Suprapubic skin (tissue), 4 donors: ENCODE data around the gene KRT6A. TPM values are rescaled to one million over a fixed set of nuclear protein-coding genes. Genes with fewer than 3 reads are reported as not detected.
A peak's percentile ranks its signal among the peaks of the same experiment; 100 is the strongest.

Experiments
- DNase-seq, 2 donors: peaks; one replicate each; pipeline ENCODE4 v3.0.0-alpha.2; 2019; ENCODE audit warnings: low spot score in 2 of 2
- H3K27ac ChIP-seq: fragments of 200-600 bp; sonication (generic); one replicate; pipeline ENCODE4 v1.5.1; 2019
- H3K27me3 ChIP-seq: fragments of 200-600 bp; sonication (generic); one replicate; pipeline ENCODE4 v1.5.1; 2019
- H3K36me3 ChIP-seq: fragments of 200-600 bp; sonication (generic); one replicate; pipeline ENCODE4 v1.5.1; 2019
- H3K4me1 ChIP-seq: fragments of 200-600 bp; sonication (generic); one replicate; pipeline ENCODE4 v1.5.1; 2019
- H3K4me3 ChIP-seq: fragments of 200-600 bp; sonication (generic); one replicate; pipeline ENCODE4 v1.5.1; 2019; ENCODE audit warnings: mild to moderate bottlenecking
- H3K9me3 ChIP-seq: fragments of 200-600 bp; sonication (generic); one replicate; pipeline ENCODE4 v1.5.1; 2019
- CTCF ChIP-seq, 2 donors: fragments of 200-600 bp in 1 of 2; fragments of 450-650 bp in 1 of 2; sonication (generic) in 1 of 2; IDR thresholded peaks; one replicate each; pipeline ENCODE4 v1.5.1; 2016 to 2019; ENCODE audit warnings: antibody characterized with exemption in 2 of 2, mild to moderate bottlenecking in 1 of 2, moderate library complexity in 1 of 2
- EP300 ChIP-seq: sonication (generic); formaldehyde crosslinking; IDR thresholded peaks from one replicate; pipeline ENCODE4 v1.6.1; 2017; ENCODE audit warnings: antibody characterized with exemption
- POLR2A ChIP-seq, 2 donors: fragments of 450-650 bp; IDR thresholded peaks; one replicate each; pipeline ENCODE4 v1.6.1; 2017; ENCODE audit warnings: antibody characterized with exemption in 2 of 2, mild to moderate bottlenecking in 2 of 2, moderate library complexity in 2 of 2
- POLR2AphosphoS5 ChIP-seq, 3 donors: sonication (generic); formaldehyde crosslinking; IDR thresholded peaks; one replicate each; pipeline ENCODE4 v1.6.1; 2017; ENCODE audit warnings: antibody characterized with exemption in 3 of 3
- WGBS: methylation state at CpG from one replicate; pipeline ENCODE4 v1.1.5; 2018; 5-methylcytosine and 5-hydroxymethylcytosine counted together
- total RNA-seq, 4 donors: library from RNA; depleted of rRNA; stranded (reverse); fragments of >200 nt; gene quantifications; one replicate each; pipeline ENCODE4 v1.1.0, GENCODE V29; 2016

Gene KRT6A
- total RNA-seq, result 1,000 to 10,000 TPM in 1 of 4 donors, 100 to 1,000 TPM in 2, 10 to 100 TPM in 1; 57.7 to 1,258 (median 594) TPM

DNA sequence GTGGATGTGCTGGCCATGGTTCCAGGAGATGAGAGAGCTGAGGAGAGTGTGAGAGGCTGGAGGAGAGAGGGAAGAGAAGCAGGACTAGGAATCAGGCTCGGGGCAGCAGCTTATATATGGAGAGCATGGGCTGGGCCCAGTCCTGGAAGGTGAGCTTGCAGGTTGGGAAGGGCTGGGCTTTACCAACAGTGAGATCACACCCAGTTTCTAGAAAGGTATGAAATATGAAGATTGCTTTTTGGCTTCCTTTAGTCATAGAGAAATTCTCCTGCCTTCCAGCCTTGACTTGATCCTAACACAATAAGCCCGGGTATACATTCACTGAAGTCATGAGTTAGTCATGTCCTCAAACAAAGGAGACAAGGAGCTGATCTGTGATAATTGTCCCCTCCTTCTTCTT, at the start of gene KRT6A:
Gene KRT6A (minus strand): TSS at position 86 of the 400 bp plus-strand sequence. CDS start 69 bp downstream, at position 17.
- H3K4me1 ChIP-seq, result peaks cover 43% of the 10 kb centered on the region
- H3K36me3 ChIP-seq, result no peaks in the 10 kb centered on the region
- 50% methylated on average over 2 of the region's 2 CpGs for WGBS
- H3K27ac ChIP-seq, result peak within 1 kb of the TSS; percentile 88
- DNase-seq, result no peak
- peak within 1 kb of the TSS; percentile 23 for H3K4me3 ChIP-seq
- H3K9me3 ChIP-seq, result no peaks in the 10 kb centered on the region
- peaks cover 6% of the 10 kb centered on the region for H3K27me3 ChIP-seq
- no peak for TF ChIP-seq CTCF (IDR thresholded peaks at IDR 0.05)
- TF ChIP-seq EP300, result no peak
- no peak for TF ChIP-seq POLR2A (IDR thresholded peaks at IDR 0.05)

GRCh38 chr12:52542157-52542556, 49.1 kb upstream of the KRT6A start:
- no peak for DNase-seq
- Histone ChIP-seq H3K4me3 (no peak overlapping the region), H3K36me3 (no peaks in the 10 kb centered on the region), H3K27me3 (no peaks in the 10 kb centered on the region), H3K4me1 (peaks cover 40% of the 10 kb centered on the region), H3K27ac (no peak overlapping the region), H3K9me3 (no peaks in the 10 kb centered on the region)
- no peak for TF ChIP-seq CTCF (IDR thresholded peaks at IDR 0.05)
- no peak for TF ChIP-seq POLR2A (IDR thresholded peaks at IDR 0.05)
- TF ChIP-seq POLR2AphosphoS5 (IDR thresholded peaks at IDR 0.05), result no peak
- TF ChIP-seq EP300, result no peak

GRCh38 chr12:52541709-52542108, 48.7 kb upstream of the KRT6A start:
- H3K27ac ChIP-seq, result no peak overlapping the region
- no peak for DNase-seq
- WGBS, result 97% methylated on average over 5 of the region's 5 CpGs
- H3K9me3 ChIP-seq, result no peaks in the 10 kb centered on the region
- H3K4me1 ChIP-seq, result peaks cover 40% of the 10 kb centered on the region
- no peak overlapping the region for H3K4me3 ChIP-seq
- H3K36me3 ChIP-seq, result no peaks in the 10 kb centered on the region
- no peaks in the 10 kb centered on the region for H3K27me3 ChIP-seq
- TF ChIP-seq EP300 (no peak), POLR2A (IDR thresholded peaks at IDR 0.05) (no peak), CTCF (IDR thresholded peaks at IDR 0.05) (no peak), POLR2AphosphoS5 (IDR thresholded peaks at IDR 0.05) (no peak)

- Histone ChIP-seq H3K27me3 (no peaks in the 10 kb centered on the region), H3K4me1 (peaks cover 40% of the 10 kb centered on the region), H3K27ac (no peak overlapping the region), H3K9me3 (no peaks in the 10 kb centered on the region), H3K4me3 (no peak overlapping the region), H3K36me3 (no peaks in the 10 kb centered on the region)
- DNase-seq, result no peak
- WGBS, result 75% methylated on average over 5 of the region's 7 CpGs
- TF ChIP-seq POLR2AphosphoS5 (IDR thresholded peaks at IDR 0.05), result no peak
- no peak for TF ChIP-seq EP300
- no peak for TF ChIP-seq POLR2A (IDR thresholded peaks at IDR 0.05)
- TF ChIP-seq CTCF (IDR thresholded peaks at IDR 0.05), result no peak
These were observed 47.5 kb upstream of the KRT6A start for GRCh38 chr12:52540531-52540930.

- H3K4me1 ChIP-seq, result peaks cover 37% of the 10 kb centered on the region
- no peak for DNase-seq
These were observed 46.7 kb upstream of the KRT6A start for GRCh38 chr12:52539821-52540173.

More at GRCh38 chr12:52539821-52540173, 46.7 kb upstream of the KRT6A start:
- no peaks in the 10 kb centered on the region for H3K9me3 ChIP-seq
- no peak overlapping the region for H3K4me3 ChIP-seq
- no peak for TF ChIP-seq EP300
- no peak for TF ChIP-seq CTCF (IDR thresholded peaks at IDR 0.05)
- TF ChIP-seq POLR2A (IDR thresholded peaks at IDR 0.05), result no peak
- TF ChIP-seq POLR2AphosphoS5 (IDR thresholded peaks at IDR 0.05), result no peak
- WGBS, result 85% methylated on average over 3 of the region's 3 CpGs
- H3K27ac ChIP-seq, result peak overlapping the region; percentile 3
- H3K27me3 ChIP-seq, result no peaks in the 10 kb centered on the region
- H3K36me3 ChIP-seq, result no peaks in the 10 kb centered on the region
